ENCODE measurements around the gene PCNX2.

- TF ChIP-seq, protein P1, sequence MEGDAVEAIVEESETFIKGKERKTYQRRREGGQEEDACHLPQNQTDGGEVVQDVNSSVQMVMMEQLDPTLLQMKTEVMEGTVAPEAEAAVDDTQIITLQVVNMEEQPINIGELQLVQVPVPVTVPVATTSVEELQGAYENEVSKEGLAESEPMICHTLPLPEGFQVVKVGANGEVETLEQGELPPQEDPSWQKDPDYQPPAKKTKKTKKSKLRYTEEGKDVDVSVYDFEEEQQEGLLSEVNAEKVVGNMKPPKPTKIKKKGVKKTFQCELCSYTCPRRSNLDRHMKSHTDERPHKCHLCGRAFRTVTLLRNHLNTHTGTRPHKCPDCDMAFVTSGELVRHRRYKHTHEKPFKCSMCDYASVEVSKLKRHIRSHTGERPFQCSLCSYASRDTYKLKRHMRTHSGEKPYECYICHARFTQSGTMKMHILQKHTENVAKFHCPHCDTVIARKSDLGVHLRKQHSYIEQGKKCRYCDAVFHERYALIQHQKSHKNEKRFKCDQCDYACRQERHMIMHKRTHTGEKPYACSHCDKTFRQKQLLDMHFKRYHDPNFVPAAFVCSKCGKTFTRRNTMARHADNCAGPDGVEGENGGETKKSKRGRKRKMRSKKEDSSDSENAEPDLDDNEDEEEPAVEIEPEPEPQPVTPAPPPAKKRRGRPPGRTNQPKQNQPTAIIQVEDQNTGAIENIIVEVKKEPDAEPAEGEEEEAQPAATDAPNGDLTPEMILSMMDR (IDR thresholded peaks at IDR 0.05) = no peak
- no peak for TF ChIP-seq POLR2A (IDR thresholded peaks at IDR 0.05)
Measured at GRCh38 chr1:233031521-233031920, 264.0 kb downstream of the PCNX2 start.

Data from stomach (tissue), 4 donors.